Gastroesophageal sphincter (tissue), 4 donors: ENCODE data around the gene RAB23. TPM values are rescaled to one million over a fixed set of nuclear protein-coding genes. Genes with fewer than 3 reads are reported as not detected.
"Not testable (repeated sequence)": the region's sequence is repeated elsewhere in the genome, so short reads cannot be mapped to it uniquely, and the experiment has no call there.

Source experiments
- ATAC-seq: fragments of 150-250 bp; one replicate; pipeline ENCODE4 v1.9.1; 2016; ENCODE audit warnings: mild to moderate bottlenecking, moderate library complexity
- H3K27ac ChIP-seq, 4 donors: fragments of 200-600 bp; sonication (generic) in 3 of 4; 1 replicate in 3 of 4; 2 replicates in 1 of 4; pipeline ENCODE4 v1.5.1; 2016 to 2019
- H3K27me3 ChIP-seq: fragments of 200-600 bp; sonication (generic); one replicate; pipeline ENCODE4 v1.5.1; 2019
- H3K36me3 ChIP-seq, 2 donors: fragments of 200-600 bp; sonication (generic); one replicate each; pipeline ENCODE4 v1.5.1; 2019; ENCODE audit warnings: control low read depth in 1 of 2
- H3K4me1 ChIP-seq, 3 donors: fragments of 200-600 bp; sonication (generic); 1 replicate in 2 of 3; 2 replicates in 1 of 3; pipeline ENCODE4 v1.5.1; 2016 to 2019; ENCODE audit warnings: control low read depth in 2 of 3
- H3K4me3 ChIP-seq, 2 donors: fragments of 200-600 bp; sonication (generic); one replicate each; pipeline ENCODE4 v1.5.1; 2019; ENCODE audit warnings: mild to moderate bottlenecking in 1 of 2, moderate library complexity in 1 of 2
- H3K9me3 ChIP-seq, 3 donors: fragments of 200-600 bp; sonication (generic); one replicate each; pipeline ENCODE4 v1.5.1; 2017 to 2019; ENCODE audit warnings: control low read depth in 2 of 3
- CTCF ChIP-seq, 4 experiments: fragments of 200-600 bp in 2 of 4; fragments of 450-650 bp in 2 of 4; sonication (generic) in 1 of 4; IDR thresholded peaks; one replicate each; pipeline ENCODE4 v1.5.1; 2017 to 2019; ENCODE audit warnings: antibody characterized with exemption in 4 of 4, mild to moderate bottlenecking in 2 of 4, moderate library complexity in 2 of 4
- EP300 ChIP-seq: sonication (generic); formaldehyde crosslinking; IDR thresholded peaks from one replicate; pipeline ENCODE4 v1.6.1; 2017; ENCODE audit warnings: antibody characterized with exemption, mild to moderate bottlenecking
- POLR2A ChIP-seq, 2 donors: fragments of 450-650 bp; IDR thresholded peaks; one replicate each; pipeline ENCODE4 v1.6.1; 2017; ENCODE audit warnings: antibody characterized with exemption in 2 of 2, mild to moderate bottlenecking in 2 of 2, moderate library complexity in 1 of 2
- POLR2AphosphoS5 ChIP-seq: sonication (generic); formaldehyde crosslinking; IDR thresholded peaks from one replicate; pipeline ENCODE4 v1.6.1; 2017; ENCODE audit warnings: antibody characterized with exemption
- WGBS, 2 donors: methylation state at CpG; one replicate each; pipeline ENCODE4 v1.1.5; 2018; ENCODE audit warnings: low coverage in 1 of 2; 5-methylcytosine and 5-hydroxymethylcytosine counted together
- total RNA-seq, 4 donors: library from RNA; depleted of rRNA; stranded (reverse); fragments of >200 nt; gene quantifications; one replicate each; pipeline ENCODE4 v1.1.0, GENCODE V29; 2016

RAB23 gene
- total RNA-seq, 4 donors from 2014 or later = 45.5 to 107 (median 78.1) TPM

DNA sequence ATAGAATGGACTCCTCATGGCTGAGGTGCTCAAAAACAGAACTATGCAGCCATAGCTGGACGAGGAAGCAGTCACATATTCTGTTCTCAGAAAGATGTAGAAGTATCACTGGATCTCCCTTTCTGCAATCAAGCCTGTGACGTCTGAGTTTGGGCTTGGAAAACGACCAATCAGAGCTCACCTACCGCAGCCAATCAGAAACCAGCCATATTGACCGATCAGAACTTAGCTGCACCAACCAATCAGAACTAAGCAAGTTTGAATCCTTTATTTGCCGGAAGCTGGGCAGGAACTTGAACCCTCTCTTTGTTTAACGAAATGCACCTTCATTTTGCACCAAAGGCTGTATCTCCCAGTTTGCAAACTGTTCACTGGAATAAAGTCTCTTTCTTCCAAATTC, 21.8 kb upstream of the RAB23 start:
- no peak overlapping the region for H3K4me3 ChIP-seq
- ATAC-seq = no peak
- 93 to 97% methylated on average over 3 to 5 of the region's 7 CpGs for WGBS, 2 donors

DNA sequence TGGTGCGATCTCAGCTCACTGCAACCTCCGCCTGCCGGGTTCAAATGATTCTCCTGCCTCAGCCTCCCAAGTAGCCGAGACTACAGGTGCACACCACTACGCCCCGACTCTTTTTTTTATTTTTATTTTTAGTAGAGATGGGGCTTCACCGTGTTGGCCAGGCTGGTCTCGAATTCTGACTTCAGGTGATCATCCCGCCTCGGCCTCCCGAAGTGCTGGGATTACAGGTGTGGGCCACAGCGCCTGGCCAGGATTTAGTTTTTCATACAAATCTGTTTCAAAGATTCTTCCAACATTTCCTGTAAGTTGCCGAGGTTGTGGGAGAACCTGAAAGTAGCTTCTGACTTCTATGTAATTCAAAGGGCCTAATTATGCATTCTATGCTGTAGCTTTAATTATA, 21.4 kb upstream of the RAB23 start:
- WGBS, 2 donors = 97% methylated on average over 6 to 7 of the region's 13 CpGs
- not testable (repeated sequence) for H3K27me3 ChIP-seq, H3K9me3 ChIP-seq, H3K36me3 ChIP-seq, H3K4me1 ChIP-seq, H3K4me3 ChIP-seq, ATAC-seq
- H3K27ac ChIP-seq = peak overlapping the region in 1 of 4 donors; percentile 59

More for the DNA sequence above, 21.8 kb upstream of the RAB23 start:
- H3K27ac ChIP-seq = peak overlapping the region in 1 of 4 donors; percentile 59
- no peak for TF ChIP-seq CTCF (IDR thresholded peaks at IDR 0.05)
- TF ChIP-seq POLR2A (IDR thresholded peaks at IDR 0.05) = no peak
- no peak for TF ChIP-seq POLR2AphosphoS5
- no peak for TF ChIP-seq EP300
- peaks cover 0 to 9% (median 7%) of the 10 kb centered on the region in 3 donors for H3K4me1 ChIP-seq
- no peaks in the 10 kb centered on the region for H3K27me3 ChIP-seq
- H3K9me3 ChIP-seq = no peaks in the 10 kb centered on the region
- no peaks in the 10 kb centered on the region for H3K36me3 ChIP-seq

DNA sequence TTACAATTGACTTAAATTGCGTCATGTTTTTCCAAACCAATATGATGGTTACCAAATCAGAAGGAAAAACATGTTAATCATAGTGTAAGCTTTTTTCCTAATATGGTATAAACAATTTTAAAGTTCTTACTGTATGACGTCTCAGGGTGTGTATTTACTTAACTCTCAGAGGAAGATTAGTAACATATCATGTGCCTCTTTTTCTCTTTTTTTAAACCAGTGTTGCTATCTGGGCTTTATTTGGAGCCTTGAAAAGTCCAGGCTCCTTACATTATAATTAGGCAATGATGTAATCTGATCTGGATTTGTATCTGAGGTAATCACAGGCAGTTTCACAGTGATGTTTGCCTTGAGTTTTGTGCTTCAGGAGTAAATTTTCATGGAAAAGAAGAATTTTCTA, 20.4 kb upstream of the RAB23 start:
- no peaks in the 10 kb centered on the region for H3K9me3 ChIP-seq
- no peaks in the 10 kb centered on the region for H3K36me3 ChIP-seq
- TF ChIP-seq CTCF (IDR thresholded peaks at IDR 0.05) (no peak), POLR2AphosphoS5 (peak; percentile 68)
- peaks cover 0 to 9% (median 7%) of the 10 kb centered on the region in 3 donors for H3K4me1 ChIP-seq
- WGBS, 2 donors = 3 to 20% methylated on average over 2 of the region's 2 CpGs
- peak; percentile 92 for ATAC-seq
- H3K27me3 ChIP-seq = no peaks in the 10 kb centered on the region
- peak overlapping the region in 1 of 4 donors; percentile 59 for H3K27ac ChIP-seq
- no peak overlapping the region for H3K4me3 ChIP-seq

GRCh38 chr6:57226221-57226620, 4.1 kb upstream of the RAB23 start:
- Histone ChIP-seq H3K4me3 (no peak overlapping the region), H3K4me1 (peaks cover 0 to 8% (median 0%) of the 10 kb centered on the region in 3 donors), H3K9me3 (no peaks in the 10 kb centered on the region), H3K36me3 (no peaks in the 10 kb centered on the region), H3K27ac (no peak overlapping the region), H3K27me3 (no peaks in the 10 kb centered on the region)
- no peak for ATAC-seq
- TF ChIP-seq POLR2A (IDR thresholded peaks at IDR 0.05) = no peak
- no peak for TF ChIP-seq POLR2AphosphoS5
- TF ChIP-seq CTCF (IDR thresholded peaks at IDR 0.05) = no peak
- TF ChIP-seq EP300 = no peak
- 52 to 69% methylated on average over 2 of the region's 2 CpGs for WGBS, 2 donors

- Histone ChIP-seq H3K27ac (no peak overlapping the region), H3K4me3 (no peak overlapping the region), H3K27me3 (no peaks in the 10 kb centered on the region), H3K36me3 (no peaks in the 10 kb centered on the region), H3K9me3 (no peaks in the 10 kb centered on the region), H3K4me1 (peaks cover 0 to 20% (median 0%) of the 10 kb centered on the region in 3 donors)
- ATAC-seq = no peak
- 50 to 75% methylated on average over 1 of the region's 1 CpG for WGBS, 2 donors
- TF ChIP-seq CTCF (IDR thresholded peaks at IDR 0.05) (no peak), POLR2A (IDR thresholded peaks at IDR 0.05) (no peak), POLR2AphosphoS5 (no peak), EP300 (no peak)
Observed at GRCh38 chr6:57224769-57225515, 2.8 kb upstream of the RAB23 start.
